ENCODE data around the gene MERTK. TPM values are rescaled to one million over a fixed set of nuclear protein-coding genes. Genes with fewer than 3 reads are reported as not detected.
"Not testable (repeated sequence)": the region's sequence is repeated elsewhere in the genome, so short reads cannot be mapped to it uniquely, and the experiment has no call there.

MERTK gene
- total RNA-seq, 2 donors from 2014 or later = 47.1 to 69.9 TPM

GRCh38 chr2:111930875-111931274 lies 32.5 kb downstream of the MERTK start:
- ATAC-seq (ENCODE audit: insufficient number of reproducible peaks, low FRiP score, low read depth) (no peak), DNase-seq (ENCODE audit: low spot score) (no peak)

GRCh38 chr2:111932841-111933291 lies 34.5 kb downstream of the MERTK start:
- no peak for ATAC-seq (ENCODE audit: insufficient number of reproducible peaks, low FRiP score, low read depth)
- no peak for TF ChIP-seq CTCF (IDR thresholded peaks at IDR 0.05)
- DNase-seq (ENCODE audit: low spot score) = no peak
- Histone ChIP-seq H3K4me1 (ENCODE audit: control insufficient read depth in 1 of 2, low read depth in 2 of 2) (no peaks in the 10 kb centered on the region), H3K36me3 (peaks cover 9% of the 10 kb centered on the region), H3K27ac (no peak overlapping the region), H3K4me3 (no peak overlapping the region), H3K27me3 (replicated peaks; ENCODE audit: insufficient read depth) (no peaks in the 10 kb centered on the region), H3K9me3 (no peaks in the 10 kb centered on the region)

More at GRCh38 chr2:111930875-111931274, 32.5 kb downstream of the MERTK start:
- Histone ChIP-seq H3K4me3 (no peak overlapping the region), H3K4me1 (ENCODE audit: control insufficient read depth in 1 of 2, low read depth in 2 of 2) (peaks cover 0 to 13% of the 10 kb centered on the region in 2 donors), H3K27me3 (replicated peaks; ENCODE audit: insufficient read depth) (no peaks in the 10 kb centered on the region), H3K27ac (no peak overlapping the region), H3K9me3 (no peaks in the 10 kb centered on the region), H3K36me3 (peaks cover 9% of the 10 kb centered on the region)
- no peak for TF ChIP-seq CTCF (IDR thresholded peaks at IDR 0.05)

GRCh38 chr2:111933900-111934299 lies 35.5 kb downstream of the MERTK start:
- H3K4me3 ChIP-seq; H3K4me1 ChIP-seq (ENCODE audit: control insufficient read depth in 1 of 2, low read depth in 2 of 2); H3K9me3 ChIP-seq; H3K27me3 ChIP-seq (replicated peaks; ENCODE audit: insufficient read depth); H3K36me3 ChIP-seq; H3K27ac ChIP-seq; DNase-seq (ENCODE audit: low spot score); ATAC-seq (ENCODE audit: insufficient number of reproducible peaks, low FRiP score, low read depth): not testable (repeated sequence)

- no peak overlapping the region for H3K27ac ChIP-seq
- ATAC-seq (ENCODE audit: insufficient number of reproducible peaks, low FRiP score, low read depth) = no peak
- no peaks in the 10 kb centered on the region for H3K4me1 ChIP-seq (ENCODE audit: control insufficient read depth in 1 of 2, low read depth in 2 of 2)
- H3K4me3 ChIP-seq = no peak overlapping the region
- DNase-seq (ENCODE audit: low spot score) = no peak
- no peaks in the 10 kb centered on the region for H3K27me3 ChIP-seq (replicated peaks; ENCODE audit: insufficient read depth)
- no peaks in the 10 kb centered on the region for H3K9me3 ChIP-seq
- no peak for TF ChIP-seq CTCF (IDR thresholded peaks at IDR 0.05)
- H3K36me3 ChIP-seq = no peaks in the 10 kb centered on the region
These were observed 38.5 kb downstream of the MERTK start for GRCh38 chr2:111936881-111937280.

- ATAC-seq (ENCODE audit: insufficient number of reproducible peaks, low FRiP score, low read depth) (no peak), DNase-seq (ENCODE audit: low spot score) (no peak)
- no peak for TF ChIP-seq CTCF (IDR thresholded peaks at IDR 0.05)
These were observed 40.0 kb downstream of the MERTK start for GRCh38 chr2:111938392-111938791.

More at GRCh38 chr2:111938392-111938791, 40.0 kb downstream of the MERTK start:
- Histone ChIP-seq H3K4me3 (no peak overlapping the region), H3K27ac (no peak overlapping the region), H3K27me3 (replicated peaks; ENCODE audit: insufficient read depth) (no peaks in the 10 kb centered on the region), H3K4me1 (ENCODE audit: control insufficient read depth in 1 of 2, low read depth in 2 of 2) (no peaks in the 10 kb centered on the region), H3K9me3 (no peaks in the 10 kb centered on the region), H3K36me3 (no peaks in the 10 kb centered on the region)

Data from thoracic aorta (tissue), 2 donors.